Naive B cell (primary cell): ENCODE measurements around the gene KANSL1. TPM values are rescaled to one million over a fixed set of nuclear protein-coding genes. Genes with fewer than 3 reads are reported as not detected.
"Not testable (repeated sequence)": the region's sequence is repeated elsewhere in the genome, so short reads cannot be mapped to it uniquely, and the experiment has no call there.

ENCODE experiments used
- ATAC-seq, 2 donors: fragments of 150-1000 bp; cut with Tn5 transposase; 2 replicates each; pipeline ENCODE4 v1.10.0; 2021; ENCODE audit warnings: low read depth in 2 of 2, mild to moderate bottlenecking in 2 of 2, moderate library complexity in 2 of 2
- DNase-seq: peaks from one replicate; pipeline ENCODE4 v3.0.0; 2022
- H3K27ac Mint-ChIP-seq, 6 donors: one replicate each; pipeline ENCODE4 v1.8.0; 2020 to 2022; ENCODE audit warnings: mild to moderate bottlenecking in 6 of 6, mixed read lengths in 6 of 6, moderate library complexity in 5 of 6, inconsistent platforms in 2 of 6
- H3K27me3 Mint-ChIP-seq, 3 donors: one replicate each; pipeline ENCODE4 v1.8.0; 2021 to 2022; ENCODE audit warnings: mixed read lengths in 3 of 3, mild to moderate bottlenecking in 1 of 3
- H3K36me3 Mint-ChIP-seq, 2 donors: one replicate each; pipeline ENCODE4 v1.8.0; 2020 to 2022; ENCODE audit warnings: mixed read lengths in 2 of 2, inconsistent platforms in 1 of 2, mild to moderate bottlenecking in 1 of 2
- H3K4me1 Mint-ChIP-seq, 3 donors: one replicate each; pipeline ENCODE4 v1.8.0; 2020 to 2022; ENCODE audit warnings: mixed read lengths in 3 of 3, inconsistent platforms in 1 of 3, mild to moderate bottlenecking in 1 of 3, moderate library complexity in 1 of 3
- H3K4me3 Mint-ChIP-seq, 8 donors: one replicate each; pipeline ENCODE4 v1.8.0; 2020 to 2022; ENCODE audit warnings: mild to moderate bottlenecking in 8 of 8, mixed read lengths in 8 of 8, moderate library complexity in 8 of 8, inconsistent platforms in 2 of 8
- H3K9me3 Mint-ChIP-seq, 7 donors: one replicate each; pipeline ENCODE4 v1.8.0; 2020 to 2022; ENCODE audit warnings: mixed read lengths in 7 of 7, mild to moderate bottlenecking in 5 of 7, inconsistent platforms in 2 of 7, moderate library complexity in 1 of 7
- polyA plus RNA-seq, 6 donors: library from polyadenylated mRNA; unstranded; fragments of 300-500 nt; fragmentation: Illumina TruSeq; gene quantifications; one replicate each; pipeline ENCODE4 v1.2.3, GENCODE V29; 2021; ENCODE audit warnings: low read depth in 6 of 6

The KANSL1 gene
- polyA plus RNA-seq, 6 donors from 2014 or later = 5.8 to 27.5 (median 16.5) TPM

DNA sequence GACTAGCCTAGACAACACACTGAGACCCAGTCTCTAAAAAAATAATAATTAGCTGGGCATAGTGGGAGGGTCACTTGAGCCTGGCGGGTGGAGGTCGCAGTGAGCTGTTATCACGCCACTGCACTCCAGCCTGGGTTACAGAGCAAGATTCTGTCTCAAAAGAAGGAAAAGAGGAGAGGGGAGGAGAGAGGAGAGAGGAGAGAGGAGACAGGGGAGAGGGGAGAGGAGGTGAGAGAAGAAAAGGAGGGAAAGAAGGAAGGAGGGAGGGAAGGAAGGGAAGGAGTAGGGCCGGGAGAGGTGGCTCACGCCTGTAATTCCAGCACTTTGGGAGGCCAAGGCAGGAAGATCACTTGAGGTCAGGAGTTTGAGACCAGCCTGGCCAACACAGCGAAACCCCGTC is 9.8 kb downstream of the KANSL1 start:
- H3K27ac Mint-ChIP-seq = peak overlapping the region in 4 of 6 donors; percentile 26 to 84 (median 58)

DNA sequence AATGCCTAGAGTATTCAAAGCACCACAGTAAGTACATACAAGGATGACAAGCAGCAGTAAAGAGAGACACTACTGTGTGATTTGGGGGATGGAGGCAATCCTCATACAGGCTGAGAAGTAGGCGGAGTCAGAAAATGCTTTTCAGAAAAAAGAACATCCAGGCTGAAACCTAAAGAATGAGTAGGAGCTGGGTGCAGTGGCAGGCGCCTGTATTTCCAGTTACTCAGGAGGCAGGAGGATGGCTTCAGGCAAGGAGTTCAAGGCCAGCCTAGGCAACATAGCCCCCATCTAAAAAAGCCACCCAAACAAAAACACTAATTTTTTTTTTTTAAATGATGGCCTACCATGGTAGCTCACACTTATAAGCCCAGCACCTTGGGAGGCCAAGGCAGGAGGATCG is 10.3 kb downstream of the KANSL1 start:
- H3K4me3 Mint-ChIP-seq = peak overlapping the region in 2 of 8 donors; percentile 11 to 25
- H3K27ac Mint-ChIP-seq = peak overlapping the region; percentile 1 to 84 (median 22)
- H3K36me3 Mint-ChIP-seq = peaks cover 6 to 7% of the 10 kb centered on the region in 2 donors
- H3K9me3 Mint-ChIP-seq = no peaks in the 10 kb centered on the region
- no peak for DNase-seq
- no peak for ATAC-seq
- no peaks in the 10 kb centered on the region for H3K27me3 Mint-ChIP-seq
- H3K4me1 Mint-ChIP-seq = peaks cover 65 to 90% (median 84%) of the 10 kb centered on the region in 3 donors

More for the DNA sequence above, 9.8 kb downstream of the KANSL1 start:
- H3K27me3 Mint-ChIP-seq, H3K9me3 Mint-ChIP-seq, ATAC-seq, H3K36me3 Mint-ChIP-seq, DNase-seq: not testable (repeated sequence)
- Mint-ChIP-seq H3K4me1 (peaks cover 65 to 90% (median 84%) of the 10 kb centered on the region in 3 donors), H3K4me3 (peak overlapping the region in 2 of 8 donors; percentile 11 to 25)

DNA sequence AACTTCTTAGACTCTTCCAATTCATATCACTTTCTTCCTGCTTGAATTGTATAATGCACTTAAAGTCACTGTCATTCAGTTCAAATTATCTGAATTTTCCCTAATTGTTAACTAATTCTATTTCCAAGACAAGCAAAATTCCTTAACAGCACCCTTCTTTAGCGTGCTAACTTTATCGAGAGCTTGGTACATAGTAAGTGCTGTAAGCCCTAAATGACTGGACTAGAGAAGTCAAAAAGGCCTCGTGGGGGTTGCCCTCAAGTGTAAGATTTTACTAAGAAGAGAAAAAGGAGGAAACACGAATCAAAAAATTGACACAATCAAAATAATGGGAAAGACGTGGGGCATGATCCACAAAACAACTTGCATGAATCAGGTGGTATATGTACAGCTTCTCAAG is 11.3 kb downstream of the KANSL1 start:
- no peaks in the 10 kb centered on the region for H3K9me3 Mint-ChIP-seq
- H3K27ac Mint-ChIP-seq = peak overlapping the region in 4 of 6 donors; percentile 10 to 78 (median 41)
- ATAC-seq = no peak
- no peak for DNase-seq
- peaks cover 6 to 7% of the 10 kb centered on the region in 2 donors for H3K36me3 Mint-ChIP-seq
- H3K4me3 Mint-ChIP-seq = no peak overlapping the region
- peaks cover 67 to 90% (median 84%) of the 10 kb centered on the region in 3 donors for H3K4me1 Mint-ChIP-seq
- no peaks in the 10 kb centered on the region for H3K27me3 Mint-ChIP-seq

DNA sequence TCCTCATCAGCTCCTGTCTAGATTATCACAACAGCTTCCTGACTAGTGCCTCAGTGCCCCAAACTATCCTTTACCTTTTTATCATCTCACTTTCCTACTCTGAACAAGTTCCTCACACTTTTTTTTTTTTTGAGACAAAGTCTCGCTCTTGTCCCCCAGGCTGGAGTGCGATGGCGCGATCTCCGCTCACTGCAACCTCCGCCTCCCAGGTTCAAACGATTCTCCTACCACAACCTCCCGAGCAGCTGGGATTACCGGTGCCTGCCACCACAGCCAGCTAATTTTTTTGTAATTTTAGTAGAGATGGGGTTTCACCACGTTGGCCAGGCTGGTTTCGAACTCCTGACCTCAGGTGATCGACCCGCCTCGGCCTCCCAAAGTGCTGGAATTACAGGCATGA is 11.9 kb downstream of the KANSL1 start:
- not testable (repeated sequence) for DNase-seq, H3K36me3 Mint-ChIP-seq, ATAC-seq, H3K9me3 Mint-ChIP-seq, H3K27me3 Mint-ChIP-seq
- Mint-ChIP-seq H3K4me3 (peak overlapping the region in 1 of 8 donors; percentile 36), H3K27ac (peak overlapping the region in 4 of 6 donors; percentile 53 to 95 (median 72)), H3K4me1 (peaks cover 73 to 91% (median 88%) of the 10 kb centered on the region in 3 donors)

DNA sequence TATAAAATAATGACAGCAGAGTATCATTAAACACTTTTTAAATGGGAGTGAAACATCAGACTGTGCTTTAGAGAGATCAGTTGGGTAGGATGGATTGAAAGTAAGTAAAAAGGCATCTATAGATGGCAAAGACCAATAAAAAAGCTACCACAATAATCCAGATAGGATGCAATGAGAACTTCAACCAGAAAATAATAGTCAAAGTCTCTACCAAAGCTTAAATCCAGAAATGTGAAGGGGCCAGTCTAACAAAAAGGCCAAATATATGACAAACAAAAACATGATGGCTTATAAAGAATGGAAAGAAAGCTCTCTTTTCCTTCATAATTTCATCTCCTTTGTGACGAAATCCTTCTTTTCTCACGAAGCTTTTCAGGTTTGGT is 12.3 kb downstream of the KANSL1 start:
- peaks cover 6 to 7% of the 10 kb centered on the region in 2 donors for H3K36me3 Mint-ChIP-seq

DNA sequence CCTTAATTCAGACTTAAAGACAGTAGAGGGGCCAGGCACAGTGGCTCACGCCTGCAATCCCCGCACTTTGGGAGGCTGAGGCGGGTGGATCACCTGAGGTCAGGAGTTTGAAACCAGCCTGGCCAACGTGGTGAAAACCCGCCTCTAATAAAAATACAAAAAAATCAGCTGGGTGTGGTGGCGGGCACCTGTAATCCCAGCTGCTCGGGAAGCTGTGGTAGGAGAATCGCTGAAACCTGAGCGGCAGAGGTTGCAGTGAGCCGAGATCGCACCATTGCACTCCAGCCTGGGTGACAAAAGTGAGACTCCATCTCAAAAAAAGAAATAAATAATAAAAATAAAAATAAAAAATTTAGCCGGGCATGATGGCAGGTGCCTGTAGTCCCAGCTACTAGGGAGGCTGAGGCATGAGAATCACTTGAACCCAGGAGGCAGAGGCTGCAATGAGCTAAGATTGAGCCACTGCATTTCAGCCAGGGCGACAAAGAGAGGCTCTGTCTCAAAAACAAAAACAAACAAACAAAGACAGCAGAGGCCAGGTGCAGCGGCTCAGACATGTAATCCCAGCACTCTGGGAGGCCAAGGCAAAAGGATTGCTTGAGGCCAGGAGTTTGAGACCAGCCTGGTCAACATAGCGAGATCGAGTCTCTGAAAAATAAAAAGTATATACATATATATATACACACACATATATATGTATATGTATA is 12.9 kb downstream of the KANSL1 start:
- H3K4me3 Mint-ChIP-seq, H3K36me3 Mint-ChIP-seq, ATAC-seq, DNase-seq, H3K9me3 Mint-ChIP-seq, H3K27me3 Mint-ChIP-seq: not testable (repeated sequence)
- H3K4me1 Mint-ChIP-seq = peaks cover 73 to 90% (median 86%) of the 10 kb centered on the region in 3 donors
- H3K27ac Mint-ChIP-seq = peak overlapping the region in 4 of 6 donors; percentile 36 to 73 (median 63)

More for the DNA sequence above, 12.3 kb downstream of the KANSL1 start:
- peak overlapping the region in 3 of 6 donors; percentile 66 to 95 (median 78) for H3K27ac Mint-ChIP-seq
- no peaks in the 10 kb centered on the region for H3K27me3 Mint-ChIP-seq
- no peak overlapping the region for H3K4me3 Mint-ChIP-seq
- DNase-seq = no peak
- ATAC-seq = no peak
- H3K9me3 Mint-ChIP-seq = no peaks in the 10 kb centered on the region
- H3K4me1 Mint-ChIP-seq = peaks cover 76 to 91% (median 89%) of the 10 kb centered on the region in 3 donors

DNA sequence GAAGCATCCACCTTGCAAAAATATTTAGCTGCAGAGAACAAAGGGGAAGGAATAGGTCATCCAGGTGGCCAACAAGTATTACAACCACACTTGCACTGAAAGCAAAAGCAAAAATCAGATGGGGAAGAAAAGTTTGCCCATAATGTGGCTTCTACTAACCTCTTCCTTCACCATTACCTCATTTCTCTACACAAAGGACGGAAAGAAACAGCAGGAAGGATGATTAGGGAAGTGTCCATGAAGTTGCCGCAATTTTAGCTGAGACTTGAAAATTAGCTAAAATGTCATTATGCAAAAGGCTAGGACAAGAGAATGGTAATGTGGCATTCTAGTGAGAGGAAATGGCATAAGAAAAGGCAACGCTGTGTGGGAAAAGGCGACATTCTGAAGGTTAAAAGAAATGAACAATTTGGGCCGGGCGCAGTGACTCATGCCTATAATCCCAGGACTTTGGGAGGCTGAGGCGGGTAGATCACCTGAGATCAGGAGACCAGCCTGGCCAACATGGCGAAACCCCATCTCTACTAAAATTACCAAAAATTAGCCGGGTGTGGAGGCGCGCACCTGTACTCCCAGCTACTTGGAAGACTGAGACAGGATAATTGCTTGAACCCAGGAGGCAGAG is 13.7 kb downstream of the KANSL1 start:
- no peaks in the 10 kb centered on the region for H3K9me3 Mint-ChIP-seq
- H3K4me1 Mint-ChIP-seq = peaks cover 66 to 85% (median 77%) of the 10 kb centered on the region in 3 donors
- peak overlapping the region; percentile 30 to 84 (median 54) for H3K27ac Mint-ChIP-seq
- peaks cover 6 to 7% of the 10 kb centered on the region in 2 donors for H3K36me3 Mint-ChIP-seq
- peak overlapping the region in 6 of 8 donors; percentile 1 to 62 (median 48) for H3K4me3 Mint-ChIP-seq
- peak; percentile 24 for DNase-seq
- peak; percentile 84 to 90 for ATAC-seq
- H3K27me3 Mint-ChIP-seq = no peaks in the 10 kb centered on the region

DNA sequence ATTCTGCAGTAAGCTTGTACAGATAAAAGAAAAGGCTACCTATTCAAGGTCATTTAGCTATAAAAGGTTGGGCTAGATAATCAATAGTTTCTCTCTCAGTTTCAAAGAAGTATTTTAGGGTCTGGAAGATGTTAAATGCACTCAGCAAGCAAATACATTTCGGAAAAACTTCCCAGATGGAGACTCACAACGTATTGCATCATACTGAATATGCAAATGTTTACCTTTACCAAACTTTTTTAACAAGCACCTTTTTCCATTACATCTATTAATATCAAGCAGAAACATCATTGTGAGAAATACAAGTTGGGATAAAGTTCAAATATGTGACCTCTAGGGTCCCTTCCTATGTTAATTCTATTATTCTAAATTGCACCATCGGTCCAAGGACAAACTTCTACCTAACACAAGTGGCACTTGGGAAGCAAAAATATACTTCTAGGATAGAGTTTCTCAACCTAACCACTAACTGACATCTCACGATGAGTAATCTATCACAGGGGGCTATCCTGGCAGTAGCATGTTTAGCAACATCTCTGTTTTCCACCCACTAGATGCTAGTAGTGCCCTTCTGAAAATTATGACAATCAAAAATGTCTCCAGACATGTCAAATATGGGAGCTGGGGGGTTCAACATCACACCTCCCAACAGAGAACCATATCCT is 14.5 kb downstream of the KANSL1 start:
- Mint-ChIP-seq H3K9me3 (no peaks in the 10 kb centered on the region), H3K4me1 (peaks cover 58 to 84% (median 75%) of the 10 kb centered on the region in 3 donors), H3K27me3 (no peaks in the 10 kb centered on the region), H3K4me3 (peak overlapping the region in 4 of 8 donors; percentile 1 to 39 (median 21)), H3K36me3 (peaks cover 6 to 7% of the 10 kb centered on the region in 2 donors), H3K27ac (peak overlapping the region in 4 of 6 donors; percentile 17 to 73 (median 34))
- ATAC-seq = no peak
- DNase-seq = no peak

DNA sequence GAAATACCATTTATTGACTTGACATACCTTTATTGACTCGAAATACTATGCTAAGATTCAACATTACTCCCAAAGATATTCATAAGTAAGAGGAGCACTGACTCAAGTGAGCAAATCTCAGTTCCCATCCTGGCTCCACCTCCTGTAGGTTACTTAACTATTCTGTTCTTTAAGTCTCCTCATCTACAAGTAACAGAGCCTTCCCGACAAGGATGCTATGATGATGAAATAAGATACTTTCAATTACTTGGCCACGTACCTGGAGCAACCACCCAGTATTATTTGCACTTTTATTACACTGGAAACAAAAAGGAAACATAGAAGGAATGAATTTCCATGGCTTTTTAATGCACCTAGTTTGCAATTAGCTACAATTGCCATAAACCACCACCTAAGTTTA is 16.3 kb downstream of the KANSL1 start:
- no peaks in the 10 kb centered on the region for H3K27me3 Mint-ChIP-seq
- ATAC-seq = no peak
- DNase-seq = no peak
- peaks cover 54 to 79% (median 71%) of the 10 kb centered on the region in 3 donors for H3K4me1 Mint-ChIP-seq
- H3K36me3 Mint-ChIP-seq = peaks cover 6 to 7% of the 10 kb centered on the region in 2 donors
- no peaks in the 10 kb centered on the region for H3K9me3 Mint-ChIP-seq
- peak overlapping the region in 2 of 6 donors; percentile 27 to 44 for H3K27ac Mint-ChIP-seq
- no peak overlapping the region for H3K4me3 Mint-ChIP-seq

DNA sequence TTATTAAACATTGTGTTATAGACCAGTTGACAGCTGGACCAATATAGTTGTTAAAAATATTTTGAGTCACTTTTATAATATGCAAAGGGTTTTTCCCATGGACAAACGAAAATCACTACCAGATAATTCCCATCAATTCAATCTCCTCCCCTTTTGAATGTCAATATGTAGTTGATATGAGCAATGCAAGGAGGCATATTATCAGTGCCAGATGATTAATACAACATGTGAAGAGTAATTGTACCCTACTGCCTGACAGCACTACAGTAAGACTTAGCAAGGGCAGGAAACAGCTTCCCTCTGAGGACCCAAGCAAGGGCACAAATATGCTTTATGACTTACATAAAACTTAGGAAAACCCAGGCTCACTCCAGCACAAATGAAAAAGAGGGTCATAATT is 17.3 kb downstream of the KANSL1 start:
- peak overlapping the region in 4 of 6 donors; percentile 41 to 74 (median 55) for H3K27ac Mint-ChIP-seq
- DNase-seq = no peak
- no peaks in the 10 kb centered on the region for H3K27me3 Mint-ChIP-seq
- H3K36me3 Mint-ChIP-seq = peaks cover 7% of the 10 kb centered on the region in 2 donors
- H3K4me3 Mint-ChIP-seq = peak overlapping the region in 2 of 8 donors; percentile 15 to 55
- peaks cover 50 to 76% (median 70%) of the 10 kb centered on the region in 3 donors for H3K4me1 Mint-ChIP-seq
- H3K9me3 Mint-ChIP-seq = no peaks in the 10 kb centered on the region
- no peak for ATAC-seq

DNA sequence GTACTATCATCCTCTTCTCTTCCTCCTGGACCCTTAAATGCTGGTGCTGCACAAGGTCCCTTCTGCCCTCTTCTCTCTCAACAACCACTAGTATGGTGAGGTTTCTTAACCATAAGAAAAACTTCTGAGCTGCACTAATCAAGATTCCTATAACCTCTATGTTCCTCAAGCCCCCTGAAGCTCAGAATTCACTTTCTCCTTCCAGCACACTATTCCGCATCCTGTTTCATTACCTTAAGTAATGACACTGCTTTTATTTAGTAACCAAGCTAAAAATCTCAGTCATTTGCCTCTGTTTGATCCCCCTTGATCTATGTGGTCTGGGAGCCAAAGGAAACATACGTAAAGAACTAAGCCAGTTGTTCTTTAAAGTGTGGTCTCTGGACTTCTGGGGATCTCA is 20.1 kb downstream of the KANSL1 start:
- no peak overlapping the region for H3K4me3 Mint-ChIP-seq
- H3K36me3 Mint-ChIP-seq = peaks cover 0 to 15% of the 10 kb centered on the region in 2 donors
- DNase-seq (no peak), ATAC-seq (no peak)
- no peaks in the 10 kb centered on the region for H3K27me3 Mint-ChIP-seq
- H3K27ac Mint-ChIP-seq = peak overlapping the region in 5 of 6 donors; percentile 4 to 80 (median 49)
- peaks cover 41 to 71% (median 65%) of the 10 kb centered on the region in 3 donors for H3K4me1 Mint-ChIP-seq
- no peaks in the 10 kb centered on the region for H3K9me3 Mint-ChIP-seq

DNA sequence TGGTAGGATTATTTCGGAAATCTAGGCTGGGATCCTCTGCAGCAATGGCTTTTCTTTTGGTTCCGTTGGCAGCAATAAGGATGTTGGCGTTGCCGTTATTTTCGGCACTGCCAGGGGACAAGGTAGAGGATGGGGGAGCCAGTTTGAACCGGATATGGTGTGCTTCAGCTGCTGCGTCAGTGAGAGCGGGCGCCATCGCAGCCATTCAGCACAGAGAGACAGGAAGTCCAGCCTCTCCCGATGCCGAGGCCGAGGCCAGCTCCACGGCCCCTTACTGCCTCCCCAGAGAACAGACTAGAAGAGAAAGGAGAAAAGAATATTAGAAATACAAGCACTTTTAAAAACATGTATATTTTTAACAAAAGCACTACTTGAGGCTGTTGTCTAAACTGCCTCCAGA is 21.3 kb downstream of the KANSL1 start:
- DNase-seq = no peak
- Mint-ChIP-seq H3K4me3 (no peak overlapping the region), H3K27ac (peak overlapping the region in 1 of 6 donors; percentile 23), H3K4me1 (peaks cover 42 to 67% (median 58%) of the 10 kb centered on the region in 3 donors), H3K27me3 (no peaks in the 10 kb centered on the region), H3K9me3 (no peaks in the 10 kb centered on the region), H3K36me3 (peaks cover 2 to 15% of the 10 kb centered on the region in 2 donors)
- no peak for ATAC-seq
